Coronary artery (tissue), 2 donors: ENCODE measurements around the gene TMEM258.

ENCODE experiments used
- DNase-seq: peaks from one replicate; pipeline ENCODE4 v3.0.0-alpha.2; 2017; ENCODE audit warnings: low spot score
- H3K27ac ChIP-seq, 2 donors: fragments of 200-600 bp; sonication (generic); one replicate each; pipeline ENCODE4 v1.5.1; 2016 to 2019
- H3K4me3 ChIP-seq: fragments of 200-600 bp; sonication (generic); 2 replicates; pipeline ENCODE4 v1.5.1; 2016; ENCODE audit warnings: mild to moderate bottlenecking, moderate library complexity
- CTCF ChIP-seq: fragments of 200-600 bp; sonication (generic); IDR thresholded peaks from one replicate; pipeline ENCODE4 v1.5.1; 2019; ENCODE audit warnings: antibody characterized with exemption

Gene TMEM258

GRCh38 chr11:61752117-61752924 is 40.1 kb downstream of the TMEM258 start, which contains the start of gene MYRF:
Gene MYRF, plus strand, starts transcription at chr11:61752636. Its CDS starts 109 bp downstream, at chr11:61752745.
- peak within 1 kb of the TSS in 1 of 2 donors; percentile 70 for H3K27ac ChIP-seq
- TF ChIP-seq CTCF, result peak; percentile 31
- no peak for DNase-seq
- H3K4me3 ChIP-seq, result peak within 1 kb of the TSS; percentile 79

- H3K27ac ChIP-seq, result no peak overlapping the region
- no peak for DNase-seq
- no peak overlapping the region for H3K4me3 ChIP-seq
- no peak for TF ChIP-seq CTCF
Measured at GRCh38 chr11:61751384-61751783, 41.0 kb downstream of the TMEM258 start.

GRCh38 chr11:61750631-61751273 is 41.6 kb downstream of the TMEM258 start:
- no peak for DNase-seq
- H3K27ac ChIP-seq, result no peak overlapping the region
- no peak overlapping the region for H3K4me3 ChIP-seq
- TF ChIP-seq CTCF, result no peak

GRCh38 chr11:61749591-61750217 is 42.7 kb downstream of the TMEM258 start:
- no peak overlapping the region for H3K27ac ChIP-seq
- no peak for TF ChIP-seq CTCF

GRCh38 chr11:61747967-61748285 is 44.5 kb downstream of the TMEM258 start:
- H3K27ac ChIP-seq, result no peak overlapping the region
- no peak overlapping the region for H3K4me3 ChIP-seq
- no peak for TF ChIP-seq CTCF
- no peak for DNase-seq

More at GRCh38 chr11:61749591-61750217, 42.7 kb downstream of the TMEM258 start:
- DNase-seq, result no peak
- H3K4me3 ChIP-seq, result no peak overlapping the region

GRCh38 chr11:61747192-61747966 is 45.0 kb downstream of the TMEM258 start:
- DNase-seq, result no peak
- peak; percentile 80 for TF ChIP-seq CTCF
- Histone ChIP-seq H3K27ac (no peak overlapping the region), H3K4me3 (no peak overlapping the region)
